ENCODE results near the gene KCNH3. TPM values are rescaled to one million over a fixed set of nuclear protein-coding genes. Genes with fewer than 3 reads are reported as not detected.

Gene KCNH3
- total RNA-seq, 2 experiments from 2014 or later = 0.06 to 0.57 TPM

DNA sequence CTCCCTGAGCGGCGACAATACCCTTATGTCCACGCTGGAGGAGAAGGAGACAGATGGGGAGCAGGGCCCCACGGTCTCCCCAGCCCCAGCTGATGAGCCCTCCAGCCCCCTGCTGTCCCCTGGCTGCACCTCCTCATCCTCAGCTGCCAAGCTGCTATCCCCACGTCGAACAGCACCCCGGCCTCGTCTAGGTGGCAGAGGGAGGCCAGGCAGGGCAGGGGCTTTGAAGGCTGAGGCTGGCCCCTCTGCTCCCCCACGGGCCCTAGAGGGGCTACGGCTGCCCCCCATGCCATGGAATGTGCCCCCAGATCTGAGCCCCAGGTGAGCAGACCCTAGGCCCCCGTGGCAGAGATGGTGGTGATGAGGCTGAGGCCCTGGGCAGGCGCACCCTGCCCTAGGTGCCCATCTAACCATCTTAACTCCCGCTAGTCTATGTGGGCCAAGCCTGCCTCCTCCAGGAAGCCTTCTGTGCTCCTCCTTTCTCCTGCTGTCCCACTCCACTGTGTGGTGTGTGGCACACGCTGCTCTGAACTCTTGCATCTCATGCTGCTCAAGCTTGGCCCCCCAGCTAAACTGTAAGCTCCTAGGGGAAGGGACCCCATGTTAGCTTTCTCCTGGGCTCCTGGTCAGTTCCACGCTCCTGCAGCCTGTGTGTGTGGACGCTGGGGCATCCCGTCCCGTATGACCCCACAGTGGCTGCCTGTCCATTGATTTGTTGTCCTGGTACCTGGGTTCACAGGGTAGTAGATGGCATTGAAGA is 17.0 kb downstream of the KCNH3 start:
- Histone ChIP-seq H3K9me2 (ENCODE audit: insufficient read depth, low read length) (no peaks in the 10 kb centered on the region), H3K4me2 (ENCODE audit: low read length) (no peak overlapping the region), H3K27ac (ENCODE audit: low read depth, low read length, poor library complexity, severe bottlenecking) (no peak overlapping the region), H3K4me1 (ENCODE audit: insufficient read depth, low read length, poor library complexity, severe bottlenecking) (peaks cover 19% of the 10 kb centered on the region), H3K4me3 (ENCODE audit: low read depth, low read length, poor library complexity, severe bottlenecking) (no peak overlapping the region), H3K36me3 (ENCODE audit: insufficient read depth, low read length) (peaks cover 44% of the 10 kb centered on the region), H2AFZ (ENCODE audit: low read length) (no peak overlapping the region), H3K9me3 (ENCODE audit: low read length) (no peaks in the 10 kb centered on the region), H3K79me2 (ENCODE audit: insufficient read depth, low read depth, low read length) (no peaks in the 10 kb centered on the region), H4K20me1 (ENCODE audit: insufficient read depth, low read length) (no peaks in the 10 kb centered on the region)
- DNase-seq (ENCODE audit: low spot score) = no peak
- intact Hi-C loops (cut with micrococcal nuclease; ENCODE audit: unreplicated experiment) = no loop called here
- no TSS peak for BruUV-seq (replicated peaks)
- ChIA-PET CTCF (ENCODE audit: unreplicated experiment) (no interaction called here), POLR2A (interaction anchor here (1.1 kb wide), 1 partner anchor 8 kb away, joined by 3 read pairs; no protein-coding TSS in a partner anchor)
- TF ChIP-seq EZH2phosphoT487 (IDR thresholded peaks at IDR 0.05; ENCODE audit: borderline replicate concordance, low read depth, low read length) = no peak
- TF ChIP-seq, protein P1, sequence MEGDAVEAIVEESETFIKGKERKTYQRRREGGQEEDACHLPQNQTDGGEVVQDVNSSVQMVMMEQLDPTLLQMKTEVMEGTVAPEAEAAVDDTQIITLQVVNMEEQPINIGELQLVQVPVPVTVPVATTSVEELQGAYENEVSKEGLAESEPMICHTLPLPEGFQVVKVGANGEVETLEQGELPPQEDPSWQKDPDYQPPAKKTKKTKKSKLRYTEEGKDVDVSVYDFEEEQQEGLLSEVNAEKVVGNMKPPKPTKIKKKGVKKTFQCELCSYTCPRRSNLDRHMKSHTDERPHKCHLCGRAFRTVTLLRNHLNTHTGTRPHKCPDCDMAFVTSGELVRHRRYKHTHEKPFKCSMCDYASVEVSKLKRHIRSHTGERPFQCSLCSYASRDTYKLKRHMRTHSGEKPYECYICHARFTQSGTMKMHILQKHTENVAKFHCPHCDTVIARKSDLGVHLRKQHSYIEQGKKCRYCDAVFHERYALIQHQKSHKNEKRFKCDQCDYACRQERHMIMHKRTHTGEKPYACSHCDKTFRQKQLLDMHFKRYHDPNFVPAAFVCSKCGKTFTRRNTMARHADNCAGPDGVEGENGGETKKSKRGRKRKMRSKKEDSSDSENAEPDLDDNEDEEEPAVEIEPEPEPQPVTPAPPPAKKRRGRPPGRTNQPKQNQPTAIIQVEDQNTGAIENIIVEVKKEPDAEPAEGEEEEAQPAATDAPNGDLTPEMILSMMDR (conservative IDR thresholded peaks at IDR 0.05; ENCODE audit: low read length) = no peak

DNA sequence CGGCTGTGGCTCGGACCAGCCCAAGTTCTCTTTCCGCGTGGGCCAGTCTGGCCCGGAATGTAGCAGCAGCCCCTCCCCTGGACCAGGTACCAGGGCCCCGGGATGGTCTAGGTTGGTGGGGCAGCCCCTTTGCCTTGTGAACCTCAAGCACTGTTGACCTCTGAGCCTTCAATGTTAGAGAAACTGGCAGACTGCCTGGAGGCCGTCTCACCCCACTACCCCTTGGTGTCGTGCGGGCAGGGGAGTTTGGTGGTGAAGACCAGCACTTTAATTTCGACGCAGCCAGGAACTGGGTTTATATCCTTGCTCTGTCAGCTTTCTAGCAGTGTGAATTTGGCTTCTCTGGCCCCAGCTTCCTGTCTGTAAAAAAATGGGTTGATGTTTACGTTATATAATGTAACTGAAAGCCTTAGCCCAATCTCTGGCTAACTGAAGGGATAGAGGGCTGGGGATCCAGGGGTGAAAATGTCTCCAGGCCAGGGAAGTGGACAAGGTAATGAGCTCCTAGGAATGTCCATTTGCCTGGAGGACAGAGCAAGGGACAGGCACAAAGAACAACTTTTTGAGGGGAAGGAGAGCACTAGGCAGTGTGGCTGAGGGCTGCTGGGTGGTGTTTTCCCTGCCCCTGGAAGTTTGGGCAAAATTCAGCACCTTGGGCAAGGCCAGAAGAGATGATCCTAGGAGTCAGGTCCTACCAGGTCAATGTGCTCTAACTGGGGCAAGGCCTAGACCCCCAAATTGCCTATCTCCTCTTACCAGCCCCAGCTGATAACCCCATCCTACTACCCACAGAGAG is 17.8 kb downstream of the KCNH3 start:
- TF ChIP-seq, protein P1 (conservative IDR thresholded peaks at IDR 0.05; ENCODE audit: low read length) = no peak
- TF ChIP-seq EZH2phosphoT487 (IDR thresholded peaks at IDR 0.05; ENCODE audit: borderline replicate concordance, low read depth, low read length) = no peak
- no peaks in the 10 kb centered on the region for H4K20me1 ChIP-seq (ENCODE audit: insufficient read depth, low read length)
- no peak for DNase-seq (ENCODE audit: low spot score)
- no peak overlapping the region for H3K27ac ChIP-seq (ENCODE audit: low read depth, low read length, poor library complexity, severe bottlenecking)
- no peak overlapping the region for H2AFZ ChIP-seq (ENCODE audit: low read length)
- ChIA-PET POLR2A (interaction anchor here (1.1 kb wide), 1 partner anchor 9 kb away, joined by 3 read pairs; no protein-coding TSS in a partner anchor), CTCF (ENCODE audit: unreplicated experiment) (no interaction called here)
- H3K4me2 ChIP-seq (ENCODE audit: low read length) = no peak overlapping the region
- no peaks in the 10 kb centered on the region for H3K9me3 ChIP-seq (ENCODE audit: low read length)
- no peaks in the 10 kb centered on the region for H3K79me2 ChIP-seq (ENCODE audit: insufficient read depth, low read depth, low read length)
- H3K9me2 ChIP-seq (ENCODE audit: insufficient read depth, low read length) = no peaks in the 10 kb centered on the region
- intact Hi-C loops (cut with micrococcal nuclease; ENCODE audit: unreplicated experiment) = no loop called here
- H3K4me1 ChIP-seq (ENCODE audit: insufficient read depth, low read length, poor library complexity, severe bottlenecking) = peaks cover 19% of the 10 kb centered on the region
- no peak overlapping the region for H3K4me3 ChIP-seq (ENCODE audit: low read depth, low read length, poor library complexity, severe bottlenecking)
- no TSS peak for BruUV-seq (replicated peaks)
- H3K36me3 ChIP-seq (ENCODE audit: insufficient read depth, low read length) = peaks cover 50% of the 10 kb centered on the region
